ENCODE measurements around the gene DNASE1L1. TPM values are rescaled to one million over a fixed set of nuclear protein-coding genes. Genes with fewer than 3 reads are reported as not detected.

Gene DNASE1L1
- total RNA-seq, 1 experiment from 2014 or later = 29.8 TPM

DNA sequence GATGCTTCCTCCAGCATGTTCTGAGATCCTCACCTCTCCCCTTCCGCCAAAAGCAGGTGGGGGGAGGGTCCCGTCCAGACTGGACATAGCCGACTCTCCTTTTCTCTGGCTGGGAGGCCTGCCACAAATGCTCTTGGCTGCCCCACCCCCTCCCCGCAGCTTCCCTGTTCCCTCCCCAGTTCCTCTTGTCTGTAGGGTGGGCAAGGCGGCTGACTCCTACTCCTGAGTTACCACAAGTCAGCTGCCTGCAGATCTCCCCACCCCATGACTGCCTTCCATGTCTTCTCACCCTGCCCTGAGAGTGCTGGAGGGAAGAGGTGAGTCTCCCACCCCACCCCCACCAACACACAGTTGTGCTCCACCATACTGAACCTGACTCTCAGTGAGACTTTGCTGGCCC lies 22.3 kb upstream of the DNASE1L1 start:
- H3K4me1 ChIP-seq (ENCODE audit: insufficient read depth, low read length) = peaks cover 23% of the 10 kb centered on the region
- H3K9me3 ChIP-seq (ENCODE audit: low read length) = no peaks in the 10 kb centered on the region
- H3K4me3 ChIP-seq (ENCODE audit: low read length) = no peak overlapping the region
- H4K20me1 ChIP-seq (ENCODE audit: low read length) = no peaks in the 10 kb centered on the region
- DNase-seq (no peak), ATAC-seq (no peak)
- POLR2A ChIA-PET (ENCODE audit: unreplicated experiment) = no interaction called here
- H3K9me2 ChIP-seq (replicated peaks; ENCODE audit: low read length) = no peaks in the 10 kb centered on the region
- no peaks in the 10 kb centered on the region for H3K27me3 ChIP-seq (ENCODE audit: low read length)
- H2AFZ ChIP-seq (ENCODE audit: low read length) = no peak overlapping the region
- intact Hi-C loops (cut with micrococcal nuclease) = no loop called here
- peaks cover 27% of the 10 kb centered on the region for H3K79me2 ChIP-seq (ENCODE audit: low read length)
- no TSS peak for BruUV-seq (replicated peaks)
- CTCF ChIA-PET = no interaction called here
- H3K27ac ChIP-seq (ENCODE audit: low read length) = no peak overlapping the region
- H3K9ac ChIP-seq (ENCODE audit: low read length) = no peak overlapping the region
- no peak overlapping the region for H3K4me2 ChIP-seq (ENCODE audit: low read length)
- no peaks in the 10 kb centered on the region for H3F3A ChIP-seq (ENCODE audit: low read length, unreplicated experiment)
- TF ChIP-seq EZH2 (IDR thresholded peaks at IDR 0.05; ENCODE audit: low read length, unreplicated experiment) (no peak), EZH2phosphoT487 (IDR thresholded peaks at IDR 0.05; ENCODE audit: borderline replicate concordance, low read length) (no peak)
- TF ChIP-seq, protein P1, sequence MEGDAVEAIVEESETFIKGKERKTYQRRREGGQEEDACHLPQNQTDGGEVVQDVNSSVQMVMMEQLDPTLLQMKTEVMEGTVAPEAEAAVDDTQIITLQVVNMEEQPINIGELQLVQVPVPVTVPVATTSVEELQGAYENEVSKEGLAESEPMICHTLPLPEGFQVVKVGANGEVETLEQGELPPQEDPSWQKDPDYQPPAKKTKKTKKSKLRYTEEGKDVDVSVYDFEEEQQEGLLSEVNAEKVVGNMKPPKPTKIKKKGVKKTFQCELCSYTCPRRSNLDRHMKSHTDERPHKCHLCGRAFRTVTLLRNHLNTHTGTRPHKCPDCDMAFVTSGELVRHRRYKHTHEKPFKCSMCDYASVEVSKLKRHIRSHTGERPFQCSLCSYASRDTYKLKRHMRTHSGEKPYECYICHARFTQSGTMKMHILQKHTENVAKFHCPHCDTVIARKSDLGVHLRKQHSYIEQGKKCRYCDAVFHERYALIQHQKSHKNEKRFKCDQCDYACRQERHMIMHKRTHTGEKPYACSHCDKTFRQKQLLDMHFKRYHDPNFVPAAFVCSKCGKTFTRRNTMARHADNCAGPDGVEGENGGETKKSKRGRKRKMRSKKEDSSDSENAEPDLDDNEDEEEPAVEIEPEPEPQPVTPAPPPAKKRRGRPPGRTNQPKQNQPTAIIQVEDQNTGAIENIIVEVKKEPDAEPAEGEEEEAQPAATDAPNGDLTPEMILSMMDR (conservative IDR thresholded peaks at IDR 0.05; ENCODE audit: low read depth, low read length) = no peak
- H3K36me3 ChIP-seq (ENCODE audit: low read depth, low read length) = no peaks in the 10 kb centered on the region; the same call in 1 of the 2 replicates

DNA sequence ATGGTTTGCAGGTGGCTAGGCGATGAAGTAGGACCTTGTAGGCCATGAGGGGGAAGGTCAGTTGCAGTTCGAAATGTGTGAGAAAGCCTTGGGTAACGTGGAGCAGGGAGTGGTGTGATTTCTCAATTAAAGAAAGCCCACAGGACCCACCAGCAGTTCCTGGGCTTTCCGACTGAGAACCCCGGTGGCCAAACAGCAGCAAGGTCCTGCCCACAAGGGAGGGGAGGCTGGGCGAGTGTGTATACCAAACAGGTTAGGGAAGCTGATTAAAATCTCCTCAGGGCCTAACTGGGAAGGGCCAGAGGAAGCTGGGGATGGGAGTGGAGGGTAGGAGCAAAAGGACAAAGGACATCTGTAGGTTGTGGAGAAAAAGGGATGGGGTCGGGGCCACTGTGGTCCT lies 21.9 kb upstream of the DNASE1L1 start:
- H3K4me3 ChIP-seq (ENCODE audit: low read length) = no peak overlapping the region
- no peaks in the 10 kb centered on the region for H3K27me3 ChIP-seq (ENCODE audit: low read length)
- H3K79me2 ChIP-seq (ENCODE audit: low read length) = peaks cover 27% of the 10 kb centered on the region
- BruUV-seq (replicated peaks) = no TSS peak
- no peaks in the 10 kb centered on the region for H4K20me1 ChIP-seq (ENCODE audit: low read length)
- no peaks in the 10 kb centered on the region for H3F3A ChIP-seq (ENCODE audit: low read length, unreplicated experiment)
- DNase-seq (peak; percentile 20), ATAC-seq (no peak)
- no peak overlapping the region for H2AFZ ChIP-seq (ENCODE audit: low read length)
- H3K4me1 ChIP-seq (ENCODE audit: insufficient read depth, low read length) = peaks cover 23% of the 10 kb centered on the region
- H3K9ac ChIP-seq (ENCODE audit: low read length) = no peak overlapping the region
- H3K9me2 ChIP-seq (replicated peaks; ENCODE audit: low read length) = no peaks in the 10 kb centered on the region
- intact Hi-C loops (cut with micrococcal nuclease) = no loop called here
- TF ChIP-seq EZH2phosphoT487 (IDR thresholded peaks at IDR 0.05; ENCODE audit: borderline replicate concordance, low read length) (no peak), EZH2 (IDR thresholded peaks at IDR 0.05; ENCODE audit: low read length, unreplicated experiment) (no peak)
- TF ChIP-seq, protein P1 (conservative IDR thresholded peaks at IDR 0.05; ENCODE audit: low read depth, low read length) = no peak
- H3K36me3 ChIP-seq (ENCODE audit: low read depth, low read length) = no peaks in the 10 kb centered on the region; the same call in 1 of the 2 replicates
- ChIA-PET CTCF (no interaction called here), POLR2A (ENCODE audit: unreplicated experiment) (no interaction called here)
- peak overlapping the region; percentile 12; the same call in 1 of the 2 replicates for H3K4me2 ChIP-seq (ENCODE audit: low read length)
- no peak overlapping the region for H3K27ac ChIP-seq (ENCODE audit: low read length)
- no peaks in the 10 kb centered on the region for H3K9me3 ChIP-seq (ENCODE audit: low read length)

- no peaks in the 10 kb centered on the region for H3F3A ChIP-seq (ENCODE audit: low read length, unreplicated experiment)
- intact Hi-C loops (cut with micrococcal nuclease) = no loop called here
- peak overlapping the region; percentile 12; the same call in 1 of the 2 replicates for H3K4me2 ChIP-seq (ENCODE audit: low read length)
- no peak overlapping the region for H3K27ac ChIP-seq (ENCODE audit: low read length)
- ChIA-PET POLR2A (ENCODE audit: unreplicated experiment) (no interaction called here), CTCF (no interaction called here)
- H3K4me1 ChIP-seq (ENCODE audit: insufficient read depth, low read length) = peaks cover 23% of the 10 kb centered on the region
- no peak overlapping the region for H3K4me3 ChIP-seq (ENCODE audit: low read length)
- ATAC-seq = no peak
- H3K27me3 ChIP-seq (ENCODE audit: low read length) = no peaks in the 10 kb centered on the region
- BruUV-seq (replicated peaks) = no TSS peak
- no peaks in the 10 kb centered on the region for H3K9me2 ChIP-seq (replicated peaks; ENCODE audit: low read length)
- no peak for DNase-seq
- TF ChIP-seq EZH2phosphoT487 (IDR thresholded peaks at IDR 0.05; ENCODE audit: borderline replicate concordance, low read length) (no peak), EZH2 (IDR thresholded peaks at IDR 0.05; ENCODE audit: low read length, unreplicated experiment) (no peak)
- TF ChIP-seq, protein P1 (conservative IDR thresholded peaks at IDR 0.05; ENCODE audit: low read depth, low read length) = no peak
- H3K9ac ChIP-seq (ENCODE audit: low read length) = no peak overlapping the region
- peaks cover 27% of the 10 kb centered on the region for H3K79me2 ChIP-seq (ENCODE audit: low read length)
- H4K20me1 ChIP-seq (ENCODE audit: low read length) = no peaks in the 10 kb centered on the region
- H2AFZ ChIP-seq (ENCODE audit: low read length) = no peak overlapping the region
- H3K36me3 ChIP-seq (ENCODE audit: low read depth, low read length) = no peaks in the 10 kb centered on the region; the same call in 1 of the 2 replicates
- no peaks in the 10 kb centered on the region for H3K9me3 ChIP-seq (ENCODE audit: low read length)
These were observed 21.4 kb upstream of the DNASE1L1 start for GRCh38 chrX:154430479-154430878.
